ENCODE measurements around the gene MICAL3. TPM values are rescaled to one million over a fixed set of nuclear protein-coding genes. Genes with fewer than 3 reads are reported as not detected.

Gene MICAL3
- total RNA-seq, 1 donor from 2014 or later = 85.7 TPM

DNA sequence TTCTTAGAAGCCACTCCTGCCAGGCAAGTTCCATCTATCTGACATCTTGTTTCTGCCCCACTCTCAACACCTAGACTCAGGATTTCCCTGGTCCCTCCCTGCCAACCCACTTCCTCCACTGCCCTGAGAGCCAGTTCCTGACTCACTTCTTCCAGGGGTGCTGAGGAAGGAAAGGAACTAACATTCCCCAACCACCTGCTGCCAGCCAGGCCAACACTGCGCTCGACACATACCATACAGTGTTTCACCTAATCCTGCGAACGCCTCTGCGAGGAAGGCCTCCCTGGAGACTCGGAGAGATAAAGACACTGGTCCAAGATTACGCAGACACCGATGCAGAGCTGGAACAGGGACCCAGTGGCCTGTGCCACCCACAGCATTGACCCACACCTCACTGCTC is 40.2 kb downstream of the MICAL3 start:
- ATAC-seq (no peak), DNase-seq (ENCODE audit: missing footprints) (no peak)
- intact Hi-C loops (cut with DNase I) = no loop called here

DNA sequence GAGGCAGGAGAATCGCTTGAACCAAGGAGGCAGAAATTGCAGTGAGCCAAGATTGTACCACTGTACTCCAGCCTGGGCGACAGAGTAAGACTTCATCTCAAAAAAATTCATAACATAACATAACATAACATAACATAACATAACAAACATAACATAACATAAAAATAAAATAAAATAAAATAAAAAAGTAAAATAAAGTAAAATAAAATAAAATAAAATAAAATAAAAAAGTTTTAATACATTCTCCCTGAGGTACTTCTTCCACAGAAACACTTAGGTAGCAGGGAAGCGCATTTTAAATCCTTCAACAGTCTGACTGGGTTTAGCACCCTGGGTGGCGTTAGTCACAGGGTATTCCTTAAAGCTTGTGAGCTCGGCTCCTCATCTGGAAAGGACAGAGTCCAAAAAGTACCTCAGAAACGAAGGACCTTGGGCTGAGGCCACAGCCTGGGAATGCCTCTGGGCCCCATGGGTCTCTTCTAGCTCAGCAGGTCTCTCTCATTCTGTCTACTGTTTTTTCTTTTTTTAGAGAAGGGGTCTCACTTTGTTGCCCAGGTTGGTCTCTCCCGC is 41.7 kb downstream of the MICAL3 start:
- ATAC-seq = no peak

DNA sequence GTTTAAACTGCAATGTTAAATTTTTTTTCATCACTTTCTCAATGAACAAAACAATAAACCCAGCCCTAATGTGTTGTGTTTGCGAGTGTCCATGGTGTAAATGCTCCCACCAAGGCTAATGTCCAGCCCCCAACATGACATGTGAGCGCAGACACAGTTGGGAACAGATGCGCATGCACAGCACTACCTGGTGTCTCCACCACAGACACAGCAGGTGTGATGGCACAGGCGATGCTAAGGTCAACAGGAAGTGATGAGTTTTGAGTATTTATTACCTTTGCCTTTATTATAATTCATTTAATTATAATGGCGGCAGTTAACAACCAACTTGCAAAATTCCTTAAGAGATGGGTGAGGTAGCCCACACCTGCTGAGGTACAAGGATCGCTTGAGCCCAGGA is 42.9 kb downstream of the MICAL3 start:
- ATAC-seq (no peak), DNase-seq (ENCODE audit: missing footprints) (no peak)
- intact Hi-C loops (cut with DNase I) = no loop called here

More for the DNA sequence above, 41.7 kb downstream of the MICAL3 start:
- DNase-seq (ENCODE audit: missing footprints) = no peak
- intact Hi-C loops (cut with DNase I) = no loop called here

DNA sequence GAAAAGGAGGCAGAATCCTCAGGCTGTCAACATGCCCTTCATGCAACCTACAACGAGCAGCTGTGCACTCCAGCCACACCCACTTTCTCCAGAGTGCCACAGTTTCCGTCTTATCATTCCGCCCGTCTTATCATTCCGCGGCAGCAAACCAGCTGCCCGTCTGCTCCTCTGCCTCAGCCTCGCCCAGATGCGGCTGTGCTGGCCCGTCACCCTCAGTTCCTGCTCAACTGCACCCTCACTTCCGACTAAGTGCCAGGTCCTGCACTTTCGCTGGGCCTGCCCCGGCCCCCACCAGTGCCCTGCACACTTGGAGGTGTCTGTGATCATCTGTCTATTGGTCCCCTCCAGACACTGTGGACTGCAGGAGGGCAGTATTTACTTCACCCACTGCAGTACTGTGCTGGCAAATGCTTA is 43.7 kb downstream of the MICAL3 start:
- ATAC-seq = peak; percentile 56
- intact Hi-C loops (cut with DNase I) = no loop called here

DNA sequence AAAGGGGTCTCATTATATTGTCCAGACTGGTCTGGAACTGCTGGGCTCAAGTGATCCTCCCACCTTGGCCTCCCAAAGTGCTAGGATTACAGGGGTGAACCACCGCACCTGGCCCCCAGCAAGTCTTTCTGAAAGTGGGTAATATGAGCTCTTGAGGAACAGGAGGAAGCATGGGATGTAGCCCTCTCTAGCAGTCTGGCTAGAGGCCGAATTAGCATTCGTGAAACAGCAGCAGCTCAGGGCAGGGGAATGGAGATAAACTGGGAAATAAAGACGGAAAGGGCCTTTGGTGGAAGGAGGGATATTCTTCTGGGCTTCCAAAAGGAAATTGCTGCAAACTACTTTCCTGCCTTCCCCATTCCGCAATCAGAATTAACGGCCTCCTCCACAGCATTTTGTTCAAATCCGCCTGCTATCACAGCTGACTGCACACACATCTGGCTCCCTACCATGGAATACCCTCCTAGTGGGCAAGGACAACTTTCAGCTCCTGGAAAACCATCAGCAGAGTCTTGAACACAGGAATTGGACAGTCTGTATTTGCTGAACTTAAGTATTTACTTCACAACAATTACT is 44.3 kb downstream of the MICAL3 start:
- ATAC-seq (peak; percentile 23), DNase-seq (ENCODE audit: missing footprints) (no peak)
- intact Hi-C loops (cut with DNase I) = no loop called here

More for the DNA sequence above, 43.7 kb downstream of the MICAL3 start:
- DNase-seq (ENCODE audit: missing footprints) = peak; percentile 79

DNA sequence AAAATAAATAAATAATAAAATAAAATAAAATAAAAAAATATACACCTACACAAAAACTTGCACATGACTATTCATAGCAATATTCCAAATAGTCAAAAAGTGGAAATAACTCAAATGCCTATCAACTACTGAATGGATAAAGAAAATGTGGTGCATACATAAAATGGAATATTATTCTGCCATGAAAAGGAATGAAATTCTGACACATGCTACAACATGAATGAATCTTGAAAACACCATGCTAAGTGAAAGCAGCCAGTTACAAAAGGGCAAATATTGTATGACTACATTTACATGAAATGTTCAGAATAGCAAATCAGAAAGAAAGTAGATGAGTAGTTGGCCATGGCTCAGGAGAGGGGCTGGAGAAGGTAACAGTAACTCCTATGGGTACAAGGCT is 46.3 kb downstream of the MICAL3 start:
- DNase-seq (ENCODE audit: missing footprints) = no peak
- intact Hi-C loops (cut with DNase I) = no loop called here
- ATAC-seq = no peak

DNA sequence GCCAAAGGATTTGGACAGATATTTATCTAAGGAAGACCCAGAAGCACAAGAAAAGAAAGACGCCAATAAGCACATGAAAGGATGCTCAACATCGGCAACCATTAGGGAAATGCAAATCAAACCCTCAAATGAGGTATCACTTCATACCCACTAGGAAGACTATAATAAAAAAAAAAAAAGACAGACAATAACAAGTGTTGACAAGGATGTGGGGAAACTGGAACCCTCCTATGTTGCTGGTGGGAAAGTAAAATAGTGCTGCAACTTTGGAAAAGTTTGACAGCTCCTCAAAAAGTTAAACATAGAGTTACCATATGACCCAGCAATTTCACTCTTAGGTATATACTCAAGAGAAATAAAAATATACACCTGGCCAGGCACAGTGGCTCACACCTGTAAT is 47.0 kb downstream of the MICAL3 start:
- intact Hi-C loops (cut with DNase I) = no loop called here
- DNase-seq (ENCODE audit: missing footprints) (no peak), ATAC-seq (no peak)

DNA sequence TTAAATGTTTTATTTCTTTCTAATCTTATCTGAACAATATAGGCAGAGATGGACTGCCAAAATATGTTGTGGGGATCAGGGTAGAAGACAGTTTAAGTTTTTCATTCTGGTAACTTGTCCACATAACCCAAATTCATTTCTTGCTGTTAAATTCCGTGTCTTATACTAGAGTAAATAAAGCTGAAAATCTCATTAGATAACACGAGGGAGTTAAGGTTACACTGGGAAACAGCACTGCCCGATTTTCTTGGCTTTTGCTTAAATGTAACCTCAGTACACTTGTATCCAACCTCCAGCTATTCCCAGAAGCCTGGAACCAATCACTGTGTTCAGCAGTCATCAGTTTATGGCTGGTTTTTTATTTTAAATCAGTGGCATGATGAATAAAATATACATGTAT is 48.2 kb downstream of the MICAL3 start:
- no peak for ATAC-seq
- no peak for DNase-seq (ENCODE audit: missing footprints)
- intact Hi-C loops (cut with DNase I) = no loop called here

DNA sequence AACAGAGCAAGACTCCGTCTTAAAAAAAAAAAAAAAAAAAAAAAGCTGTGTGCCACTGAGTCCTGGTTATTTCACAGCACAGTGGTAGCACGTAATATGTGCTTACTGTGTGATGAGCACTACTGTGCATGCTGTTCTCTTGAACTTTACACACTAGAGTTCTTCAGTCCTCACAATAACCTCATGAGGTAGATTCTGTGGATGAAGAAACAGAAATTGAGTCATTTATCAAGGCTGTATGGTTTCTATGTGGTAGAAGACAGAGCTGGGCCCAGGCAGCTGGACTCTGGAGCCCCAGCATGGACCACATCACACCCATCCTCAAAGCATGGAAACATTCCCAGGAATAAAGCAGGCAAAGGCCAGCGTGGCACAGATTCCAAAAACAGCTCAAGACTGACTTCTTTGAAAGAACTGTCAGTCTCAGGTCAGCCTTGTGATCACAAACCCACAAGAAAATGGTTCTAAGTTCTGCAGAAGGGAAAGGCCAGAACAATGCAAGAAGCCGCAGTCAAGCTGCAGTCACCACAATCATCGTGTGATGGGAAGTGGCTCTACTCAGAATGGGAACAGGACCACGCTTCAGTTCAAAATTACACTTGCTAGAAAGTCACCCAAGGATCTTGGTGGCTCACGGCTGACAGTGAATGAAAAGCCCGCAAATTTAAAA is 49.5 kb downstream of the MICAL3 start:
- ATAC-seq (peak; percentile 20), DNase-seq (ENCODE audit: missing footprints) (no peak)
- intact Hi-C loops (cut with DNase I) = no loop called here

DNA sequence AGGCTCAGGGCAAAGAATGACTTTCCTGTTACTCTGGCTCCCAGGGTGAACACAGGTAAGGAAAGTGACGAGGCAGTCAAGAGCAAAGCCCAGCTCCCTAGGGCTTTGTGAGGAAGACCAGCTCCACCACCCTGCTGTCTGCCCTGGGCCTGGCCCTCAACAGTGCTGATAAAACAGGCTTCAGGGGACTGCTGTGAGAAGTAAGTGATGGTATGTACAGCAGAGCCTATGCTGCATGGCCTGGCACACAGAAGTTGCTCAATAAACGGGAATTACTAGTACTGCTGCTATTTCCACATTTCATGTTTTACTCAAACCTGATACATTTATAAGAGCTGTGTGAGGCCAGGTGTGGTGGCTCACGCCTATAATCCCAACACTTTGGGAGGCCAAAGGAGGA is 50.3 kb downstream of the MICAL3 start:
- ATAC-seq (no peak), DNase-seq (ENCODE audit: missing footprints) (no peak)
- intact Hi-C loops (cut with DNase I) = no loop called here

DNA sequence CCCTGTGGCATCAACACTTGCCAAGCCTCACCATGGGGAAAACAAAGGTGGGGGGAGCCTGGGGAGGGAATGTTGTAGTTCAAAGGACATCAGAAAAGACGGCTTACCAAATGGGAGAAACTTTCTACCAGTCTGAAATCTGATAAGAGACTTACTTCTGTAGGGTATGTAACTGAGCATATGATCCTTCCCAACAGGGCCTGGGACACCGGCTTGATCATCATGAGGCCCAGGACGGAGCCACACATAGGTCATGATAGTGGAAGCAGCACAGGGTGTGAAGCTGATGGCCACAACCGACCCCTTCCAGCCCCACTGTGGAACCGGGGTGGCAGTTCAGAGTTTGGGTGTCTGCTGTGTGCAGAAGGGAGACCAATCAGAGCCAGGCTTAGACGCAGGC is 51.1 kb downstream of the MICAL3 start:
- DNase-seq (ENCODE audit: missing footprints) = no peak
- ATAC-seq = no peak
- intact Hi-C loops (cut with DNase I) = no loop called here

DNA sequence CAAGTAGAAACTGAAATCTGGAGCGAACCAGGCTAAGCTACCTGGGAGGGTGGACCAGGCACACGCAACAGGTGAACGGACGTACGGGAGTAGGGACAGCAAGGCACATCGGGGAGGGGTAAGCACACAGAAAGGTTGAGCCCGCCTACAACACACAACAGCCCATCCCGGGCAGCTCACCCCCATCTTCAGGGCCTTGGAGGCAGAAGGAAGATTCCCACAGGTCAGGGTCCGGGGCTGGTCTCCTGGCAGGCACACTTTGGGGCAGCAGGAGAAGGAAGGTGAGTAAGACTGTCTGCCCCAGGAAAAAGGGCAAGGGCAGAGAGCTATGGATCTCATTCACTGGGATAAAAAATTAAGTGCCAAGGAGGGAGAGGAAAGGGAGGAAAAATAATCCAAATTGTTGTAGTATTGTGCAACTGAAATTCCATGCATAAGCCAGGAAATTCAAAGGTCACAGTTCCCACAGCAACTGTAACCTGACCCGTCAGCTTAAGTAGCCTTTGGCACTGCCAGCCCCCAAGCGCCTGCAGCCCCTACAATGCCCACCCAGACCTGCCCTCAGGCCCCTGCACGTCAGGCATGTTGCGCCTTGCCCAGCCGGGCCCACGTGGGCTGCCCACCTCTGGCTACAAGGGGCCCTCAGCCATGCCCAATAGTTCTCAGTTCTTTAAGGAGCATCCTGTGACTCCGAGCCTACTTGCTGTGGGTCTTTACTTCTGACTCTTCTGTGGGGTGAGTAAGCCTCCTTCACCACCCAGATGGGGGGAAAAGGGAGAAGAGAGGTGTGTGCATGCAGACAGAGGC is 51.8 kb downstream of the MICAL3 start:
- intact Hi-C loops (cut with DNase I) = no loop called here
- ATAC-seq (peak; percentile 44), DNase-seq (ENCODE audit: missing footprints) (no peak)

DNA sequence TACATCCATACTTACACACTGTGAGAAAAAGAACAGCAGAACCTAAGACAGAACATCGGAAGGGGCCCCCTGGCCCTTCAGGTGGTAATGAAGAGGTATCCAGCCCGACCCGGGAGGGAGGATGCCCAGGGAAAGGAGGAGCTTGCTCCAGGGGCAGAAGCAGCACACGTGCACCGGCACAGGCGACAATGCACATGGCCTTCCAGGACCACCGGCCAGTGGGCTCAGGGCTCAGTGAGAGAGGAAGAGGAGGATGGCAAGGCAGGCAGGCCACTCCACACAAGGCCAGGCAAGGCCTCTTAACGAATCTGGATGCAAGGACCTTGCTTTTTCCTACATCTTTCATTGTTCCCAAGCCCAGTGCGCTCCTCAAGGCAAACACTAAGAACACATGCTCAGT is 52.6 kb downstream of the MICAL3 start:
- intact Hi-C loops (cut with DNase I) = no loop called here
- ATAC-seq (no peak), DNase-seq (ENCODE audit: missing footprints) (no peak)

DNA sequence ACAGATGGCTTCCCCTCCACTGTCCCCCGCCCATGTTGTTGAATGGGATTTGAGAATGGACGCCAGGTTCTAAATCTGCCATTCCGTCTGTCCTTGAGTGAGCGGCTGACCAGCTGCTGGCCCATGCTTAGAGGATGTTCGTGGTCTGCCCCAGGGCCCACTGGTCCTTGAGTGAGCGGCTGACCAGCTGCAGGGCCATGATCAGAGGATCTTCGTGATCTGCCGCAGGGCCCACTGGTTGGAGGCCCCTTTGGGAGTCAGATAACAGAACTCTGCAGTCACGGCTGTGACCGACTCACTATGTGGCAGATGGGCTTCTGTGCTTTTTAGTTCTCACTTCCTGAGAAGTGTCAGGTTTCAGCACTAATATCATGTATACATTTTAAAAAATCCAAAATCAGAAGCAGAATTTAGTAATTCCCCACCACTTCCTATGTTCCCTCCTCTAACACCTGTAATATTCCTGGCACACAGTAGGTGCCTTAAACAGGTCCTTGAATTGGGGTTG is 54.1 kb downstream of the MICAL3 start:
- no peak for ATAC-seq
- no peak for DNase-seq (ENCODE audit: missing footprints)
- intact Hi-C loops (cut with DNase I) = loop anchor here (1.0 kb wide), 1 partner anchor 19 kb away; no protein-coding TSS in a partner anchor

DNA sequence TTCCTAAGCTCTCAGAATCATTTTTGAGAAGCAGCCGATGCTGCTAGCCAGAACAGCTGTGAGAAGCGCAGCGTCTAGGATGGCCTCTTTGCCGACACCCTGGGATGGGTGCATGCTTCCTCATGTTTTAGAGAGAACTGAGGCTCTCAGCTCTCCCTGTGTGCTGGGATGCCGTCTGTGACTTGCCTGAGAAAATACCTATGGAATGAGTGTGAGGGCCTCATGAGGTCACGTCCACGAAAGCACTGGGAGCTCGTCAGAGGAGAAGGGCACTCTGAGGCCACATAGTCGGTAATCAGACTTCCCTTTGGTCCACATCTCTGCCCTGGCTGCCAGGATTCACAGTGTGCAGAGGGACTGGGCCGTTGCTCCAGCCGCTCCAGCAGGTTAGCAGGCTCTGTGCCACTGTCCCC is 54.7 kb downstream of the MICAL3 start:
- DNase-seq (ENCODE audit: missing footprints) (no peak), ATAC-seq (peak; percentile 85)
- intact Hi-C loops (cut with DNase I) = loop anchor here (1.0 kb wide), 1 partner anchor 18 kb away; no protein-coding TSS in a partner anchor

DNA sequence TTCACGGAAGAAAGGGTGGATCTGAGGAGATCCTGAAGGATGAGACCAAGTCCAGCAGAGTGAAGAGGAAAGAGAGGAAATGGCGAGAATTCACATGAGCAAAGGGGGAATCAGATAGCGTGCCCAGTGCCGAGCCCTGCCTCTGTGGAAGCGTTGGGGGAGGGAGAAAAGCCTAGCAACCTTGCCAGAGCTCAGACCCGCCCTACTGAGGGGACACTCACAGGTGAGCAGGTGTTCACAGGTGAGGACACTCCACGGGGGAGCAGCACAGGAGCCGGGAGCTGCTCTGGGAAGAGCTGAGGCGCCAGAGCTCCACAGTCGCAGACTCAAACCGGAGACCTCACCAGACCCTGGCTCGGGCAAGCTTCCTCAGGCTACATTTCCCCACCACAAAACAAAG is 56.2 kb downstream of the MICAL3 start:
- intact Hi-C loops (cut with DNase I) = no loop called here
- DNase-seq (ENCODE audit: missing footprints) (no peak), ATAC-seq (no peak)

DNA sequence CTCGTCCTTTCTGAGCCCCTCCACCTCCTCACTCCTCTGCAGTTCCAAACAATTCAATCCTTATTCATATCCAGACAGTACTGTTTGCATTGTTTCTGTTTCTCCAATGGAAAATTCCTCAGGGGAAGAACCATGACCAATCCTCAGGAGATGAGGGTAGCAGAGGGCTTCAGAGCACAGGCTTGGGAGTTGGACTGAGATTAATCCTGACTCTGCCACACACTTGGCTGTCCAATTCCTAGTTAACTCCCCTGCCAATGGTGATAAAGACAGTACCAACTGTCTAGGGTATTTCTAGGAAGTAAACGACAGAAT is 58.0 kb downstream of the MICAL3 start:
- DNase-seq (ENCODE audit: missing footprints) = no peak
- no peak for ATAC-seq
- intact Hi-C loops (cut with DNase I) = no loop called here

DNA sequence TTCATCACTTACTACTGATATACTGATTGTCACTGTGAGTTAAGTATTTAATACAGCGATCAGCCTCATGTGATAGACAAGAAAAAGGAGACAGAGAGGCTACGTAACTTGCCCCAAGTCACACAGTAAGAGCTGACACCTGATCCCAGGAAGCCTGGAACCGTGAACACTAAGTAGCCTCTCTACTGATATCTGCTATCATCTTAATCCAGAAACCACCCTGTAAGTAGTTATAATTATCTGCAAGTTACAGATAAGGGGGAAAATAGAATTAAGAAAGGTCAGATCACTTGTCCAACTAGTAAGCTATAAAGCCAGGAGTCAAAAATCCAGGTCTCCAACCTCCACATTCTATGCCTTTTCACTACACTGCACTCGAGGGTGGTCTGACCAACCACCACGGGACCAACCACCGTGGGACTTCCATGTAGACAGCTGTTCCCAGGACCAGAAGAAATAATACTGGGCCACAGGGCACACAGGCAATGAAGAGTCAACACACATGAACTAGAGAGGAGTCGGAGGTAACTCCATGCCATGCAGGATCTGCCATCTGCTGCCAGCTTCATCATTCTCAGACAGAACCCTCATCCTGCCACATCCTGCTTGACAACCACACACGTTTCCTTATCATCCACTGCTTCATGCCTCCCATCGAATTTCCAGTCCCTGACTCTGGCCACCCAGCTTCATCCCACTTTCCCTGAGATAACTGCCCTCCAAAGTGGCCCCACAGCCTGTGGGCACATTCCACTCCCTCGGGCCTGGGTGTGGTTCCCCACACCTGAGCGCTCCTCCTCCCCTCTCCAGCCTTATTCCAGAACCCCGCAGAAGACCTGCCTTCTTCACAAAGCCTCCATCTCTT is 58.6 kb downstream of the MICAL3 start:
- DNase-seq (ENCODE audit: missing footprints) = no peak
- no peak for ATAC-seq
- intact Hi-C loops (cut with DNase I) = no loop called here

DNA sequence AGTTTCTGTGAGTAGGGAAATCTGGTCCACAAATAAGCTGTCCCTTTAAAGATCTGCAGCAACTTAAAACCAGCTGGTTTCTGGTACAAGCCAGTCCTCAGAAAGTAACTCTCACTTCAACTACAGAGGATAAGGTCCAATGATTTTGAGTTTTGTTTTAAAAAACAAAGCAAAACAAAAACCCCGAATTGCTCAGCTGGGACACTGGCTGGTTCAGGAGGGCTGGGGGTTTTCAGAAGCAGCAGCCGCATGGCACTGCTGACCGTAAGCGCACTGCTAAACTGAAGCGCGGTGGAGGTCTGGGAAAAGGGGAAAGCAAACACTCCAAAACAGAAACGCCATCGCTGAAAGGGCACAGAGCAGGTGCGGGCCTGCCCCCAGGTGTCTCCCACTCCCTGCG is 59.7 kb downstream of the MICAL3 start:
- DNase-seq (ENCODE audit: missing footprints) (no peak), ATAC-seq (no peak)
- intact Hi-C loops (cut with DNase I) = no loop called here
